HepG2 (cell line): ENCODE results near the gene CKAP2L. TPM values are rescaled to one million over a fixed set of nuclear protein-coding genes. Genes with fewer than 3 reads are reported as not detected.
A peak's percentile ranks its signal among the peaks of the same experiment; 100 is the strongest.

Source experiments
- ATAC-seq: fragments of 200-7000 bp; cut with Tn5 transposase; 3 replicates; pipeline ENCODE4 v1.9.1; 2020; ENCODE audit warnings: mild to moderate bottlenecking, moderate library complexity
- BruUV-seq: library from RNA; stranded (reverse); fragments of 400-500 nt; replicated peaks from 2 replicates; lab custom pipeline; 2021; lab: Mats Ljungman, UMichigan
- CTCF ChIA-PET: fragments of 300-600 bp; formaldehyde crosslinking; extraction: SDS; loops from one replicate; lab custom pipeline; 2021; ENCODE audit warnings: low total read pairs, inconsistent platforms, low intra/inter-chr PET ratio; lab: Yijun Ruan, JAX
- POLR2A ChIA-PET: fragments of 350-600 bp; sonication (Branson Sonifier 250); formaldehyde crosslinking; loops from one replicate; lab custom pipeline; 2020; ENCODE audit warnings: antibody characterized with exemption, inconsistent platforms; lab: Yijun Ruan, JAX
- DNase-seq: peaks from one replicate; pipeline ENCODE4 v3.0.0-alpha.2; 2015; ENCODE audit warnings: low spot score
- FAIRE-seq: peaks from 3 replicates; lab custom pipeline; 2011; peaks lifted over from hg19 to GRCh38; lab: Jason Lieb, UNC
- H2AFZ ChIP-seq: one replicate; pipeline ENCODE4 v1.6.1; 2011; ENCODE audit warnings: low read length, inconsistent platforms
- H3K27ac ChIP-seq: fragments of 300-600 bp; 3 replicates; pipeline ENCODE4 v1.8.0; 2011; ENCODE audit warnings: mixed run types, mild to moderate bottlenecking, mixed read lengths, low read length, inconsistent platforms; ENCODE audit not compliant: insufficient read depth; ENCODE audit errors: extremely low read length
- H3K27me3 ChIP-seq, 2 experiments: fragments of 200-600 bp in 1 of 2; 2 replicates in 1 of 2; 3 replicates in 1 of 2; pipeline versions ENCODE4 v1.6.0 to v1.8.0; 2011; ENCODE audit warnings: low read length in 2 of 2, mild to moderate bottlenecking in 2 of 2, moderate library complexity in 2 of 2, inconsistent platforms in 1 of 2; ENCODE audit not compliant: insufficient read depth in 2 of 2, control insufficient read depth in 1 of 2
- H3K36me3 ChIP-seq, 2 experiments: fragments of 200-600 bp in 1 of 2; replicated peaks in 1 of 2; 2 replicates in 1 of 2; 3 replicates in 1 of 2; pipeline versions ENCODE4 v1.5.1 to v1.8.0; 2011; ENCODE audit warnings: low read length in 2 of 2, inconsistent platforms in 1 of 2; ENCODE audit not compliant: insufficient read depth in 2 of 2, control insufficient read depth in 1 of 2
- H3K4me1 ChIP-seq: 2 replicates; pipeline ENCODE4 v1.5.1; 2012; ENCODE audit warnings: low read length, inconsistent platforms; ENCODE audit not compliant: insufficient read depth
- H3K4me2 ChIP-seq: 2 replicates; pipeline ENCODE4 v1.6.0; 2011; ENCODE audit warnings: low read depth, low read length, inconsistent platforms
- H3K4me3 ChIP-seq, 3 experiments: fragments of 200-600 bp in 1 of 3; sonication (generic), shearing (Covaris generic) in 1 of 3; replicated peaks in 1 of 3; 2 replicates each; pipeline ENCODE4 v1.5.1; 2011 to 2016; ENCODE audit warnings: low read length in 3 of 3, inconsistent platforms in 2 of 3, low read depth in 2 of 3, mild to moderate bottlenecking in 2 of 3, control low read depth in 1 of 3, mixed read lengths in 1 of 3; ENCODE audit not compliant: insufficient read depth in 1 of 3
- H3K79me2 ChIP-seq: one replicate; pipeline ENCODE4 v1.6.1; 2011; ENCODE audit warnings: low read length, inconsistent platforms; ENCODE audit not compliant: insufficient read depth
- H3K9ac ChIP-seq: 2 replicates; pipeline ENCODE4 v1.6.0; 2011; ENCODE audit warnings: mild to moderate bottlenecking, low read depth, low read length, inconsistent platforms; ENCODE audit not compliant: insufficient read depth
- H3K9me3 ChIP-seq: 2 replicates; pipeline ENCODE4 v1.5.1; 2012; ENCODE audit warnings: mild to moderate bottlenecking, low read length
- H4K20me1 ChIP-seq: 2 replicates; pipeline ENCODE4 v1.6.0; 2011; ENCODE audit warnings: inconsistent platforms, mild to moderate bottlenecking, low read length, moderate library complexity; ENCODE audit not compliant: insufficient read depth
- CENPX ChIP-seq: sonication (generic); formaldehyde crosslinking; IDR thresholded peaks from 2 replicates; pipeline ENCODE4 v1.9.0; 2021; ENCODE audit warnings: mild to moderate bottlenecking, missing genetic modification reagents, moderate library complexity
- ELF4 ChIP-seq: sonication (generic); formaldehyde crosslinking; IDR thresholded peaks from 2 replicates; pipeline ENCODE4 v1.5.0; 2020; ENCODE audit warnings: missing genetic modification reagents, mild to moderate bottlenecking, moderate library complexity, borderline replicate concordance
- HMG20A ChIP-seq: IDR thresholded peaks from 2 replicates; pipeline ENCODE4 v1.6.1; 2016; ENCODE audit warnings: borderline replicate concordance
- JUND ChIP-seq: sonication (generic); formaldehyde crosslinking; IDR thresholded peaks from 2 replicates; pipeline ENCODE4 v1.8.0; 2022; ENCODE audit warnings: mild to moderate bottlenecking, missing genetic modification reagents
- MEIS2 ChIP-seq: sonication (generic); formaldehyde crosslinking; IDR thresholded peaks from 2 replicates; pipeline ENCODE4 v1.9.0; 2021; ENCODE audit warnings: mild to moderate bottlenecking, missing genetic modification reagents
- NCOR1 ChIP-seq: fragments of 200-600 bp; sonication (generic); IDR thresholded peaks from 2 replicates; pipeline ENCODE4 v1.7.0; 2017; ENCODE audit warnings: antibody characterized with exemption, low read length, borderline replicate concordance
- PHF21A ChIP-seq: sonication (generic); formaldehyde crosslinking; IDR thresholded peaks from 2 replicates; pipeline ENCODE4 v1.5.0; 2020; ENCODE audit warnings: mild to moderate bottlenecking, missing genetic modification reagents
- SKI ChIP-seq: fragments of 450-650 bp; IDR thresholded peaks from one replicate; pipeline ENCODE4 v1.6.1; 2018; ENCODE audit warnings: mild to moderate bottlenecking; ENCODE audit not compliant: partially characterized antibody
- TP53 ChIP-seq: sonication (generic); formaldehyde crosslinking; conservative IDR thresholded peaks from 2 replicates; pipeline ENCODE4 v1.4.0; 2020; ENCODE audit warnings: missing genetic modification reagents
- ZKSCAN1 ChIP-seq: fragments of 150-350 bp; IDR thresholded peaks from 2 replicates; pipeline ENCODE4 v1.6.1; 2014; ENCODE audit warnings: low read length
- ZNF331 ChIP-seq: sonication (generic); formaldehyde crosslinking; IDR thresholded peaks from 2 replicates; pipeline ENCODE4 v1.4.0; 2020; ENCODE audit warnings: missing genetic modification reagents
- ZNF33A ChIP-seq: sonication (generic); formaldehyde crosslinking; IDR thresholded peaks from 2 replicates; pipeline ENCODE4 v1.5.1; 2020; ENCODE audit warnings: missing genetic modification reagents, mild to moderate bottlenecking, moderate library complexity, borderline replicate concordance
- ZNF547 ChIP-seq: sonication (generic); formaldehyde crosslinking; IDR thresholded peaks from 2 replicates; pipeline ENCODE4 v1.5.1; 2020; ENCODE audit warnings: mild to moderate bottlenecking, missing genetic modification reagents
- ZNF629 ChIP-seq: sonication (generic); formaldehyde crosslinking; conservative IDR thresholded peaks from 2 replicates; pipeline ENCODE4 v1.5.0; 2020; ENCODE audit warnings: missing genetic modification reagents
- ZNF841 ChIP-seq: sonication (generic); formaldehyde crosslinking; IDR thresholded peaks from 2 replicates; pipeline ENCODE4 v1.8.1; 2023; ENCODE audit warnings: missing genetic modification reagents, borderline replicate concordance
- WGBS: methylation state at CpG from one replicate; pipeline ENCODE4 v1.1.6; 2017; ENCODE audit warnings: low lambda C conversion rate; 5-methylcytosine and 5-hydroxymethylcytosine counted together
- in situ Hi-C: cut with HindIII; loops from 2 replicates; pipeline ENCODE4 v1.10.0; 2017; ENCODE audit warnings: low pct_unique_long_range_greater_than_20kb; ENCODE audit not compliant: extremely low pct_ligation_motif_present
- intact Hi-C: fragments of 100-400 bp; cut with micrococcal nuclease; formaldehyde crosslinking; loops from one replicate; pipeline ENCODE4 v1.10.0; 2022; ENCODE audit not compliant: unreplicated experiment
- polyA plus RNA-seq, 8 experiments: library from polyadenylated mRNA; depleted of rRNA in 3 of 8; stranded (reverse) in 7 of 8; unstranded in 1 of 8; fragments of >200 nt; fragmentation: Illumina TruSeq in 4 of 8; extraction: Trizol in 4 of 8; gene quantifications; 2 replicates each; pipeline versions ENCODE4 v1.2.1 to v1.2.3, GENCODE V29; 2011 to 2016; ENCODE audit warnings: low read depth in 4 of 8, missing spikeins in 1 of 8, mixed read lengths in 1 of 8; ENCODE audit not compliant: insufficient read depth in 1 of 8
- total RNA-seq, 5 experiments: library from RNA; depleted of rRNA; stranded (reverse); fragments of >200 nt; fragmentation: Illumina TruSeq; extraction: Trizol; gene quantifications; 2 replicates each; pipeline ENCODE4 v1.2.3, GENCODE V29; 2016; ENCODE audit warnings: low read depth in 1 of 5
- TF ChIP-seq, protein P1 (sequence below): sonication (generic); formaldehyde crosslinking; IDR thresholded peaks from 2 replicates; pipeline ENCODE4 v1.4.0; 2020; ENCODE audit warnings: missing genetic modification reagents
- TF ChIP-seq, protein P2 (sequence below): sonication (generic); formaldehyde crosslinking; conservative IDR thresholded peaks from 2 replicates; pipeline ENCODE4 v1.4.0; 2020; ENCODE audit warnings: missing genetic modification reagents

The CKAP2L gene
- total and polyA plus RNA-seq, 2 of the 13 experiments (the other 11 are each of a cell fraction or from before 2014, with no cell fraction given): 7.1 to 9.5 TPM

DNA sequence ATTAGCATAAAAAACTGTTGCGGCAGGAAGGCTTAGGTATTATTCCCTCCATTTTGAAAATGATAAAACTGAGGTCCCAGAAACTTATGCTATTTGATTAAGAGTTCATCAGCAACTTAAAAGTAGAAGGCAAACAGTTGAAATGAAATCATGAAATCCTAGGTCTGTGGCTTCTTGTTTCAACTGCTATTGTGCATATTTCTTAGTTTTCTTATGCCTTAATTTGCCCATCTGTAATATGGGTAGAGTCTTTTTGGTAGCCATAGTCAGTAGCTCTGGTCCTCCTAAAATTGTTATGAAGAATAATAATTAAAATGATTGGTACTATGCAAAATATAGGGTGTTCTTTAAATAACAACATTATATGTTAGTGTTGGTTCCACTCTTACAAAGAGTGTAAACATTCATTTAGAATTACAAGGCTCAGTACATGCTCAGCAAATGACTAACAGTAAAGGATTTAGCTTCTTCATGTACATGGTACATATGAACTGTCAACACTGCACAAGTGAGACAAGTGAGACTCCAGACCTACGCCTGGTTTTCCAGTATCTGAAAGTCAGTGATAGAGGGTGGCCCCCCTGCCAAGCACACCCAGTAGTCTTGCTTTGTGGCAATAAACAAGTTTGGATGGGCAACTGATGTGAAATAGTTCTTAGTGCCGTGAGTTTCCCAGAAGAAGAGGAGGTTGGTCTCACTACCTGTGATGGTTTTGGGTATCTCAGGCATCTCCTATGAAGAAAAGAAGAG lies 10.3 kb upstream of the CKAP2L start:
- Histone ChIP-seq H2AFZ (no peak overlapping the region), H3K79me2 (no peaks in the 10 kb centered on the region), H3K4me2 (no peak overlapping the region), H3K27me3 (no peaks in the 10 kb centered on the region), H3K4me1 (no peaks in the 10 kb centered on the region), H4K20me1 (no peaks in the 10 kb centered on the region), H3K36me3 (no peaks in the 10 kb centered on the region), H3K9ac (no peak overlapping the region), H3K9me3 (no peaks in the 10 kb centered on the region), H3K27ac (no peak overlapping the region), H3K4me3 (no peak overlapping the region)
- FAIRE-seq: no peak
- ChIA-PET POLR2A (no interaction called here), CTCF (no interaction called here)
- ATAC-seq: no peak
- no TSS peak for BruUV-seq
- intact Hi-C loops: no loop called here
- no peak for TF ChIP-seq HMG20A
- peak; percentile 73 for TF ChIP-seq ZNF629
- TF ChIP-seq, protein P1, sequence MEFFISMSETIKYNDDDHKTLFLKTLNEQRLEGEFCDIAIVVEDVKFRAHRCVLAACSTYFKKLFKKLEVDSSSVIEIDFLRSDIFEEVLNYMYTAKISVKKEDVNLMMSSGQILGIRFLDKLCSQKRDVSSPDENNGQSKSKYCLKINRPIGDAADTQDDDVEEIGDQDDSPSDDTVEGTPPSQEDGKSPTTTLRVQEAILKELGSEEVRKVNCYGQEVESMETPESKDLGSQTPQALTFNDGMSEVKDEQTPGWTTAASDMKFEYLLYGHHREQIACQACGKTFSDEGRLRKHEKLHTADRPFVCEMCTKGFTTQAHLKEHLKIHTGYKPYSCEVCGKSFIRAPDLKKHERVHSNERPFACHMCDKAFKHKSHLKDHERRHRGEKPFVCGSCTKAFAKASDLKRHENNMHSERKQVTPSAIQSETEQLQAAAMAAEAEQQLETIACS (CRISPR knock-in tag): no peak
- in situ Hi-C loops: no loop called here
- 100% methylated on average over 3 of the region's 3 CpGs for WGBS
- no peak for DNase-seq

DNA sequence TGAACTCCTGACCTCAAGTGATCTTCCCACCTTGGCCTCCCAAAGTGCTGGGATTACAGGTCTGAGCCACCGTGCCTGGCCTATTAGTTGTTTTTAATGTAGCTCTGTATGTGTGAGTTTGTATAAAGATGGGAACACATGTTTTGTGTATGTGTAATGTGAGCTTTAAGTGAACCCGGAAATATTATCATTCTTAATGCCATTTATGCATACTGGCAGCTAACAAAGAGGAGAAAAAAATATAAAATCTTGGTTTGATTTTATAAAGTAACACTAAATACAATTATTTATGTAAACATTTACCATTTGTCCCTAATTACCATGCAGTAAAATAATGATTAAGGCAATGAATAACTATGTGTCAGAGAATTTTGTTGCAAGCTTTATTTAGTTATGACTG lies 9.1 kb upstream of the CKAP2L start:
- CTCF ChIA-PET: no interaction called here
- TF ChIP-seq CENPX (no peak), NCOR1 (no peak), SKI (no peak), ZKSCAN1 (no peak), ZNF331 (no peak), ZNF547 (no peak), ZNF33A (no peak), PHF21A (CRISPR knock-in tag) (no peak), ZNF841 (no peak), MEIS2 (CRISPR knock-in tag) (no peak), ELF4 (CRISPR knock-in tag) (no peak), TP53 (CRISPR knock-in tag) (no peak), JUND (CRISPR knock-in tag) (no peak)
- TF ChIP-seq, protein P2, sequence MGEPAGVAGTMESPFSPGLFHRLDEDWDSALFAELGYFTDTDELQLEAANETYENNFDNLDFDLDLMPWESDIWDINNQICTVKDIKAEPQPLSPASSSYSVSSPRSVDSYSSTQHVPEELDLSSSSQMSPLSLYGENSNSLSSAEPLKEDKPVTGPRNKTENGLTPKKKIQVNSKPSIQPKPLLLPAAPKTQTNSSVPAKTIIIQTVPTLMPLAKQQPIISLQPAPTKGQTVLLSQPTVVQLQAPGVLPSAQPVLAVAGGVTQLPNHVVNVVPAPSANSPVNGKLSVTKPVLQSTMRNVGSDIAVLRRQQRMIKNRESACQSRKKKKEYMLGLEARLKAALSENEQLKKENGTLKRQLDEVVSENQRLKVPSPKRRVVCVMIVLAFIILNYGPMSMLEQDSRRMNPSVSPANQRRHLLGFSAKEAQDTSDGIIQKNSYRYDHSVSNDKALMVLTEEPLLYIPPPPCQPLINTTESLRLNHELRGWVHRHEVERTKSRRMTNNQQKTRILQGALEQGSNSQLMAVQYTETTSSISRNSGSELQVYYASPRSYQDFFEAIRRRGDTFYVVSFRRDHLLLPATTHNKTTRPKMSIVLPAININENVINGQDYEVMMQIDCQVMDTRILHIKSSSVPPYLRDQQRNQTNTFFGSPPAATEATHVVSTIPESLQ (CRISPR knock-in tag): no peak

More for the DNA sequence above, 9.1 kb upstream of the CKAP2L start:
- Histone ChIP-seq H3K9me3 (no peaks in the 10 kb centered on the region), H4K20me1 (no peaks in the 10 kb centered on the region), H3K4me2 (no peak overlapping the region), H3K27ac (no peak overlapping the region), H3K79me2 (no peaks in the 10 kb centered on the region), H3K4me1 (peaks cover 3% of the 10 kb centered on the region), H3K27me3 (no peaks in the 10 kb centered on the region), H3K36me3 (no peaks in the 10 kb centered on the region), H2AFZ (no peak overlapping the region), H3K9ac (no peak overlapping the region), H3K4me3 (no peak overlapping the region)
- 88% methylated on average over 2 of the region's 2 CpGs for WGBS
- intact Hi-C loops: no loop called here
- FAIRE-seq (no peak), ATAC-seq (no peak), DNase-seq (no peak)
- in situ Hi-C loops: no loop called here
- no TSS peak for BruUV-seq
- POLR2A ChIA-PET: no interaction called here
